Keratinocyte (primary cell): ENCODE results near the gene PRKAG2.

Source experiments
- EZH2 ChIP-seq: IDR thresholded peaks from one replicate; pipeline ENCODE4 v1.6.1; 2012; ENCODE audit warnings: inconsistent platforms, mild to moderate bottlenecking, low read length, moderate library complexity
- TF ChIP-seq, protein P1 (sequence below), 3 experiments: IDR thresholded peaks in 1 of 3; conservative IDR thresholded peaks in 1 of 3; optimal IDR thresholded peaks in 1 of 3; 2 replicates in 2 of 3; 3 replicates in 1 of 3; pipeline versions ENCODE3 to v1.5.1; 2011; ENCODE audit warnings: low read length in 3 of 3, mild to moderate bottlenecking in 3 of 3, moderate library complexity in 2 of 3, control low read depth in 1 of 3, inconsistent platforms in 1 of 3; ENCODE audit not compliant: insufficient read depth in 2 of 3; ENCODE audit errors: extremely low read depth in 1 of 3

DNA sequence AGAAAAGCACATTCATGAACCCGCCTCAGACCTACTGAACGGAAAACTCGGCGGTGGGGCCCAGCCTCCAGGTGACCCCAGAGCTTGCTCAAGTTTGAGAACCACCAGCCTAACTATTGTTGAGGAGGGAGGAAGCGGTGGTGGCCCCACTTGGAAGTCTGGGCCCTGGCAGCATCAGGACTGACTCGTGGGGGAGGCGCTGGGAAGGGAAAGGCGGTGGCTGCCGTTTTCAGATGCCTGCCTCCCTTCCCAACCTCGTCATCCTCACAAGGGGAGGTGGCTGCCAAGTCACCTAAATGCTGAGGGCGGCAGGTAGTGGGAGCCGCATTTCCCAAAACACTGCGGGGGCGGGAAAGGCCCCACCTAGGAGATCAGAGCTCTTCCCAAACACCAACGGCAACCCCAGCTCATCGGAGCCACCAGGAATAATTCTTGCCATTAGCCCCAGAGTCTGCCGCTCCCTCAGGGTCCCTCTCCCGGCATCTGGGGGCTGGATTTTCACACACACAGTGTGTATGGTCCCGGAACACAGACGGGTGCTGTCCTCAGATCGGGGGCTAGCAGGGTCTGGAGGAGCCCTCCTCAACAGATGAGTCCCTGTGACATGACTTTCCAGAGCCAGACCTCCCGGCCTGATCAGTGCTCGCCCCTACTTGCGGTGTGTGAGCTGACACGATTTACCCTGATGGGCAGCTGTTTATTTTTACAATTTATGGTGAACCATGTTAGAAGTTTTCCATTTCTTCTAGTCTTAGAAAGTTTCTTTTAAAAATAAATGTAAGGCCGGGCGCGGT lies 31.3 kb downstream of the PRKAG2 start:
- TF ChIP-seq, protein P1, sequence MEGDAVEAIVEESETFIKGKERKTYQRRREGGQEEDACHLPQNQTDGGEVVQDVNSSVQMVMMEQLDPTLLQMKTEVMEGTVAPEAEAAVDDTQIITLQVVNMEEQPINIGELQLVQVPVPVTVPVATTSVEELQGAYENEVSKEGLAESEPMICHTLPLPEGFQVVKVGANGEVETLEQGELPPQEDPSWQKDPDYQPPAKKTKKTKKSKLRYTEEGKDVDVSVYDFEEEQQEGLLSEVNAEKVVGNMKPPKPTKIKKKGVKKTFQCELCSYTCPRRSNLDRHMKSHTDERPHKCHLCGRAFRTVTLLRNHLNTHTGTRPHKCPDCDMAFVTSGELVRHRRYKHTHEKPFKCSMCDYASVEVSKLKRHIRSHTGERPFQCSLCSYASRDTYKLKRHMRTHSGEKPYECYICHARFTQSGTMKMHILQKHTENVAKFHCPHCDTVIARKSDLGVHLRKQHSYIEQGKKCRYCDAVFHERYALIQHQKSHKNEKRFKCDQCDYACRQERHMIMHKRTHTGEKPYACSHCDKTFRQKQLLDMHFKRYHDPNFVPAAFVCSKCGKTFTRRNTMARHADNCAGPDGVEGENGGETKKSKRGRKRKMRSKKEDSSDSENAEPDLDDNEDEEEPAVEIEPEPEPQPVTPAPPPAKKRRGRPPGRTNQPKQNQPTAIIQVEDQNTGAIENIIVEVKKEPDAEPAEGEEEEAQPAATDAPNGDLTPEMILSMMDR (optimal IDR thresholded peaks at IDR 0.05 in 1 of 3, IDR thresholded peaks at IDR 0.05 in 1 of 3, conservative IDR thresholded peaks at IDR 0.05 in 1 of 3; ENCODE audit: extremely low read depth in 1 of 3, insufficient read depth in 2 of 3, low read length in 3 of 3) = no peak
- TF ChIP-seq EZH2 = no peak
